GM21447 (cell line): ENCODE data around the gene GATA3.
A peak's percentile ranks its signal among the peaks of the same experiment; 100 is the strongest.

Source experiments
- ATAC-seq: cut with Tn5 transposase; IDR thresholded peaks from one replicate; pipeline ENCODE4 v1.9.1; 2021; ENCODE audit not compliant: unreplicated experiment

GATA3 gene

DNA sequence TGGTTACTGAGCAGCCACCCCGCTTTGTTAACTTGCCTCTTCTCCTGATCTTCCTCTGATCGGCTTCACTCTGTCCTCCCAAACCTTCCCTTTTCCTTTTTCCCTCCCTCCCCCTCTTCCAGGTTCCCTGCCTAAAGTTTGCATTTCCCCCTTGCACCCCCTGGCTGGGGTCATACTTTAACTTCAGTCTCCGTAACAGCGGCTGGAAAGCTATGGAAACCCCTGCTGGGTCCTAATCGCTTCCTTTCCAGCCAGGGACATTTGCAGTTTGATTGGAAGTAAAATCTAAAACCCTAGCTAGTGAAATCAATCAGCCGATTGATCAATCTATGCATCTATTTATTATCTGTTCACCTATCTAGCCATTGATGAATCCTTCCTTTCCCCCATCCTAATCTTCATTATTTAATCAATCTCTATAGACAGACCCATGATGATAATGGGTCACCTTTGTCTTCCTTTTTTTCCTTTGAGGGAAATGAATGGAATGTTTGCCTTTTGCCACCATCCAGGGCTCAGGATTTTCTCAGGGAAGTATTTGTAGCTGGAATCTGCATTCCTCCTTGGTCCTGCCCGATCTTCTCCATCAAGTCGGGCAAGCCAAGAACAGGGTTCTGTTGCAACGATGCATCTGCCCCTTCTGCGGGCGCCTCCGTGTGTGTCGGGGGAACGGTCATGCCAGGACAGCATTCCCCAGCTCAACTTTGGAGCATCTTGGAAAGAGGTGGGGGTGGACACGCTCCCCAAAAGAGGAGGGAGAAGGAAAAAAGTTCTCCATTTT is 8.8 kb downstream of the GATA3 start:
- no peak for ATAC-seq

DNA sequence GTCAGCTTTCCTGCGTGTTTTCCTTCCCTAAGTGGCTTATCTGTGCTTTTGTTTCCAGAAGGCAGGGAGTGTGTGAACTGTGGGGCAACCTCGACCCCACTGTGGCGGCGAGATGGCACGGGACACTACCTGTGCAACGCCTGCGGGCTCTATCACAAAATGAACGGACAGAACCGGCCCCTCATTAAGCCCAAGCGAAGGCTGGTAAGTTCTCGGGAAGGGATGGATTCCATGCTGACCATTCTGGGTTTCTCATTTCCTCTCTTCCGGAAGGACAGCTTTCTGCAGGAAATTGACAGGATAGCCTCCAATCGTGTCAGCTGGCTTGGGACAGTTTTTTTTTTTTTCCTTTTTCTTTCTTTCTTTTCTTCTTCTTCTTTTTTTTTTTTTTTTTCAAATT is 9.4 kb downstream of the GATA3 start:
- no peak for ATAC-seq

DNA sequence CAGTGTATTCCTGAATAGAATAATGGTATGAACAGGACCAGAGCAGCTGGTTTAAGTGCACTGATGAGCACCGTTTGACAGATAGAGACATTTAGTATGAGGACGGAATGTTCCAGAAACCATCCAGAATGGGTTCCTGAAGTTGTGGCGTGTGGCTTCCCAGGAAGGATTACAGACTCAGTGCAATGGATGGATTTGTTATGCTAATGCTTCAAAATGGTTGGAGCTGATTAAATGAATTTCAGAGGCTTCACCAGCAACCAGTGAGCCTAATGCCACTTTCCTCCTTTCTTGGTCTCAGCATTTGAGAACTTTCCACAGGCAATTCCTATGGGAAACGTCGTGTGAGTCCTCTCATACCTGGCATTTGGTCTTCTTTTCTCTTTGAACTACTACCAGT is 9.9 kb downstream of the GATA3 start:
- ATAC-seq = no peak

DNA sequence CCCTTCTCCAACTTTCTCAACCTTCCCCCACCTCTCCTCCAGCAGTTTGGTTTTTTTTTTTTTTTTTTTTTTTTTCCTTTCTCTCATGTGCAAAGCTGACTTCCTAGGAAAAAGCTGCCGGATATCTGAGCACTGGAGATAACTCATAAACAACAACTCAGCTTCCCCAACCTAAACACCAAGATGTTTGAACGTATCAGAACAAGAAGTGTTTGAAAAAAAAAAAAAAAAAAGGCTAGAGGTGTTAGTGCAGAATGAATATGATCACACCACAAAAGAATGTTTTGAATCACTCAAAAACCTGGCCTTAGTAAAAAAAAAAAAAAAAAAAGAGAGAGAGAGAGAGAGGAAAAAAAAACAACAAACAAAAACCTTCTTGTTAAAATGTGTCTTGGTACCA is 11.2 kb downstream of the GATA3 start:
- no peak for ATAC-seq

DNA sequence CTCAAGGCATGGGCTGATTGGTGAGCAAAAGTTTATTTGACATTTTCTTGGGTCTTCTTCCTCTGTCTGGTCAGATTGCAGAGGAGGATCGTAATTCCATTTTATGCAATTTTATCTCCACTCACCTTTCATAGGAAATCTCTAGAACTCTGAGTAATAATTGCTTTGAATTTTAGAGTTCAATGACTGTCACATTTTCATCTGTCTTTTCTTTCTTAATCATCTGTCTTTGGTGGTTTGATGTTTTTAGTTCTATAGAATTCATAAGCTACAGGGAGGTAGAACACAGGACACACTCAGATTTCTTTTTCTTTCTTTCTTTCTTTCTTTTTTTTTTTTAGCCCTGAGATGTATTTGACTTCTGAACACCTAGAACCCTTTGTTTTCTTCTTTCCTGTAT is 11.6 kb downstream of the GATA3 start:
- ATAC-seq = no peak

DNA sequence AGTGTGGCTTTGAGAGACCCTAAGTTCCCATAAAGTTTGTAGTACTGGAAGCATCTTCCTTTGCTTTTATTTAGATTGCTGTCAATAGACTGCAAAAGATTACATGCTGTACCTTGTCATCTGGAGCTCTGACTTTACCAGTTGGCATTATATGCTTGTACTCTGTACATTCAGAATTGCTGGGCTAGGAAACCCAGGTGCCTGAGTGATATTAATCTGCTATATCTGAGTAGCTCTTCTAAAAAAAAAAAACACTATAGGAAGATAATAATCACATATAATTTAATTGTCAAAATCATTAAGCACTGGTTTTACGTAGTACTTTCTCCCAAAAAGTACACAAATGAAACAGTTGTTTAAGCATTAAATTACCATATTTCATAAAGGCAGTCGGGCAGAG is 12.3 kb downstream of the GATA3 start:
- no peak for ATAC-seq

DNA sequence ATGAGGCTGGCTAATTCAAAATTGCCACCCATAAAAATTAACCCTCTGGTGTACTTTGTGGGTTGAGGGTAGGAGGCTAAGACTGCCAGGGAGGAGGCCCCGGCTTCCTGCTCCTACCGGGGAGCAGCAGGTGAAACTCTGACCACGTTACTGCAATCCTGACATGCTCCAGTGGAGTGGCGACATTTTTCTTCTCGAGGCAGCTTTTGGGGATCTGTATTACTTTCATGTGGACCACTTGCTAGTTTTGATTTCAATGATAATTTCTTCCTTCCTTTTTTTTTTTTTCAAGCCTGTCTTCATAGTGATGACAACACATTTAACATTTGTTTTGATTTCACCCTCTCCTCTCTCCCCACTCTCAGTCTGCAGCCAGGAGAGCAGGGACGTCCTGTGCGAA is 14.6 kb downstream of the GATA3 start:
- no peak for ATAC-seq

DNA sequence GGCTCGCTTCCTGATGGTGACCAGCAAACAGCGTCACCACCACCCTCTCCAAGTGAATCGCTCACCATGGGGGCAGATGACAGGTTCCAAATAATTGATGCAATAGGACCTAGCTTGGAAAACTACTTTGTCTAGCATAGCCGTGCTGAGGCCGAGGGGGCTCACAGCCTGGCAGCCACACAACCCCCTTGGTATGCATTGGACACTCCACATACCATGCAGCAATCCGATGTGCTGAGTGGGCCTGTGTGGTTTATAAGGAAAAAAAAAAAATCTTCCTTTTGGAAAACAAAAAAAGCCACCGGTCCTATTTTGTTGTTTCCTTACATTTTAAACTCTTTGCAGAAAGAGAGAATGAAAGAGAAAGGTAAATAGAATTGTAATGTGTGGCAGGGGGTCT is 15.1 kb downstream of the GATA3 start:
- no peak for ATAC-seq

DNA sequence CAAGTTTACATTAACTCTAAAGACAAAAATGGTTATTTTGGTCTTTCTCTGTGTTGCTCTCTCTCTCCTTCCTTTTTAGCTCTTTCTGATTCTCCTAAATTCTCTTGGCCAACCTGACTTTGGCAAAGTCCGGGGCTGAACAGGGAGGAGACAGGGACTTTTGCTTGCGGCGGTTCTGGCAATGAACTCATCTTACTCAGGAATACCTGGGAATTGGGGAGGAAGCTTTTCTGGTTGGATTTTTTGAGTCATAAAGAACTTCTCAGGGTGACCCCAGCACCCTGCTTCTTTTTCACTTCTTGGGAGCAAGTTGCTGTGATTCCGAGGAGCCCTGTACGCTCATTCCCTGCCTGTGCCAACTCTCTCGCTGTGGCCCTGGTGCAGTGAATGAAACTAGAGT is 16.0 kb downstream of the GATA3 start:
- ATAC-seq = no peak

DNA sequence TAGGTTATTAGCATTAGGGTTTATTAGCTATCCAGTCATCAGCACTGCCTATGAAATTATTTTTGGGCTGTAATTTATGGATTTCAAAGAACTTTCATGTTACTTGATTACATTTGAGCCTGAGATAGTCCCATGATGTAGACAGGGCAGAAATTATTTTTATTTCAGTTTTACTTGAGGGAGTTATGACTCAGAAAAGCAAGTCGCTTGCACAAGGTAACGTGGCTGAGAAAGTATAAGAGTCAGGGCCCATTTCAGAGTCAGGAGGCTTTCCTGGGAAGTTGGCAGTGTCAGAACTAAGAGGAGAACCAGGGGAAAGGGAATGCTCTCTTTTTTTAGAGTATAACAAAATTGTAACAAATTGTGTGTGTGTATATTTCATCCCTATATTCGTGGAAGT is 16.5 kb downstream of the GATA3 start:
- ATAC-seq = no peak

DNA sequence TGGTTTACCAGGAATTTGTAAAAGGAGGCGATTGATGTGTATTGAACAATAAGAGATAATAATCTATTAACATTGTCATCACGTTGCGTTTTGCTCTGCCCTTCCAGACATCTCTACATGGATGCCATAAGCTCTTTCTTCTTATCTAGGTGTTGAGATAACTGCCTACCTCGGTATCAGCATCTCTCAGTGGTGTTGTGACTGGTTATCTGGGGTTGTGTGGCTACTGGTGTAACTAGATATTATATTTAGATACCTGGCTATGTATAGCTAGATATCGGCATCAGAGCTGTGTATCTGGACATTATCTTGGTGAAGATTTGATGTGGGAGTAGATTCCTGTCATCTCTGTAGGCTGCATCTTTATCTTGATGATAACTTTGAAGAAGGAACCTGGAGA is 17.2 kb downstream of the GATA3 start:
- ATAC-seq = no peak

DNA sequence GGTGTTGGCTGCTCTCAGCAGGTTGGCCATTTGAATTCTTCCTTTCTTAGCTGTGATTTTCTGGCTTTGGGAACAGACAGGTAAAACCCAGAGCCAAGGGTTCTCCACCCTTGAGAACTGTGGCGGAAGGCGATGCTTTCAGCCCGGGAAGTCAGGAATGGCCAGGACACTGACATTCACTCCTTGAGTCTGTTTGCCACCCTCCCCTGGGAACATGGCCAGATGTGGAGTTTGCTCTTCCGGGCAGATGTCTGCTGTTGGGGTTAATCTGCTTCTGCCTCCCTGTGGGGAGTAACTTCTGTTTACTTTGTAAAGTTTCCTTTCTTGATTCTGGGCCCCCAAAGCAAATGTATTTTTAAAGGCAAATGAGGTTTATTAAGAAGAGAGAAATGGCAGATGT is 17.7 kb downstream of the GATA3 start:
- no peak for ATAC-seq

DNA sequence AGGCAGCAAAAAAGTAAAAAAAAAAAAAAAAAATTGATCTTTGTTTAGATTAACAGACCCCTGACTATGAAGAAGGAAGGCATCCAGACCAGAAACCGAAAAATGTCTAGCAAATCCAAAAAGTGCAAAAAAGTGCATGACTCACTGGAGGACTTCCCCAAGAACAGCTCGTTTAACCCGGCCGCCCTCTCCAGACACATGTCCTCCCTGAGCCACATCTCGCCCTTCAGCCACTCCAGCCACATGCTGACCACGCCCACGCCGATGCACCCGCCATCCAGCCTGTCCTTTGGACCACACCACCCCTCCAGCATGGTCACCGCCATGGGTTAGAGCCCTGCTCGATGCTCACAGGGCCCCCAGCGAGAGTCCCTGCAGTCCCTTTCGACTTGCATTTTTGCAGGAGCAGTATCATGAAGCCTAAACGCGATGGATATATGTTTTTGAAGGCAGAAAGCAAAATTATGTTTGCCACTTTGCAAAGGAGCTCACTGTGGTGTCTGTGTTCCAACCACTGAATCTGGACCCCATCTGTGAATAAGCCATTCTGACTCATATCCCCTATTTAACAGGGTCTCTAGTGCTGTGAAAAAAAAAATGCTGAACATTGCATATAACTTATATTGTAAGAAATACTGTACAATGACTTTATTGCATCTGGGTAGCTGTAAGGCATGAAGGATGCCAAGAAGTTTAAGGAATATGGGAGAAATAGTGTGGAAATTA is 19.4 kb downstream of the GATA3 start:
- ATAC-seq = no peak

DNA sequence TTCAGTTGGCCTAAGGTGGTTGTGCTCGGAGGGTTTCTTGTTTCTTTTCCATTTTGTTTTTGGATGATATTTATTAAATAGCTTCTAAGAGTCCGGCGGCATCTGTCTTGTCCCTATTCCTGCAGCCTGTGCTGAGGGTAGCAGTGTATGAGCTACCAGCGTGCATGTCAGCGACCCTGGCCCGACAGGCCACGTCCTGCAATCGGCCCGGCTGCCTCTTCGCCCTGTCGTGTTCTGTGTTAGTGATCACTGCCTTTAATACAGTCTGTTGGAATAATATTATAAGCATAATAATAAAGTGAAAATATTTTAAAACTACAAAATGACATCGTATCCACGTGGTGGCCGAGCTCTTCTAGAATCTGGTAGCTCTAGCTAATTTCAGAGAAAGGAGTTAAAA is 20.4 kb downstream of the GATA3 start:
- ATAC-seq = no peak

DNA sequence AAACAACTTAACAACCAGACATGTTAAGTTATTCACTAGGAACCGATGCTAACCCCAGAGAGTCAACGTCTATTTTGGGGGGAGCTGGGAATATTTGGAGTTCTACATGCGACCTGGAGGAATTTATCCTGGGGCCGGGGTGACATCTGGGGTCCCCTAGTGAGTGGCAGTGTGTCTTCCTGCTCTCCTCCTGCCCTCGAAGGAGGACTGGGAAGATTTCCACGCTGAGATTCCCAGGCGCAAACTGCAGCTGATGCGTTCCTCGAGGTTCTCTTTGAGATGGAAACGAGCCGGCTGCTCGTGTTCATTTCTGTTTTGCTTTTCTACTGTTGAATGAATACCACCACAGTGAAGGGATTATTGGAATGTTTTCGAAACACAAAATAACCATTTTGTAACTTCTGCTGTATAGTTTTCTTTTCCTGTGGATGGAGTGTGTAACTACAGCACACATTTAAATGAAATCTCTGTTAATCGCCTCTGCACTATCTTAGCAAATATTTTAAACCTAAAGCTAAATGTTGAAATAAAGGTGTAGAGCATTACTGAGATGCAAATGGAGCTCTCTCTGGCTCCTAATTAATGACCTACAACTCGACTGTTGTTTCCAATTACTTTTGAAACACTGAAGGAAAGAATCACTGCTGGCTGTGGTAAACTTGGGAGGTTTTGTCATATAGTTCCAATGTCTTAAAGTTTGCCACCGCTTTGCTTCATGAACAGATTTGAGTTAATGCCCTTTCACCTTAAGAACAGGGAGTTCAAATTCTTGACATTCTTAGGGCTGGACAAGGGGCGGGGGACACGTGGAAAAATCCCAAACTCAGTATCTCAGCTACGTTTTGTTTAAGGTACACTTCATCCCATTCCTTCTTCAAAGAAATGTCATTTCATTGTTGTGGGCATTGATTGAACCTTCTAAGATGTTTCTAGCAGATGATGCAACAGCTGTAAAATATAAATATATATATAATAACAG is 21.1 kb downstream of the GATA3 start:
- no peak for ATAC-seq

DNA sequence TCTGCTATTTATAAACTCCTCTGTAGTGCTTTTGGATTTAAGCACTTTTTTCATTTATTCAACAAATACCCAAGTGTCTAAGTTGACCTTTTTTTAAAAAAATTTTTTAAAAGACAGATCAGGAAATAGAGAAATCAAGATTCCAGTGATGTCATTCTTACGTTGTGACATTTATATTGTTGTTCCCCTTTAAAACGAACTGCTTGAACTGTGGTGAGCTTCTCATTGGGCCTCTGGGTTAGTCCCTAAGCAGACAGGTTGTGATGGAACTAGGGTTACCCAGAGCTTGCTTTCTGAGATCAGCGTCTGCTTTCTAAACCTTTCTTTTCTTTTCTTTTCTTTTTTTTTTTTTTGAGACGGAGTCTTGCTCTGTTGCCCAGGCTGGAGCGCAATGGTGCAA is 22.4 kb downstream of the GATA3 start:
- ATAC-seq = no peak

DNA sequence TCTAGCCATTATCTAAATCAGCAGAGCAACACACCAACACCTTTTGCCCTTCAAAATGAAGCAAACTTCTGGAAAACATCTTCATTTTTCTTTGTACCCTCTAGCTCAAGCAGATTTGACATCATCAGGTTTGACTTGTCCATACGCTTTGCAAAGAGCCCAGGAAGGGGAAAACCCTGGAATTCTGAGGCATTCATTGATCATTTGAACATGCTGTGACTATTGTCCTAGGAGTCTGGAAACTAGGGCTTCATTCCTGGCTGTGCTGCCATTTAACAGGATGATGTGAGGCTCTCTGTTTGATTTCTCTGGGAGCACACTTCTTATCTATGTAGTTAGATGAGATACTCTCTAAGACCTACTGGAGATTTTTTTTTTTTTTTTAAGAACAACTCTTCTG is 23.5 kb downstream of the GATA3 start:
- no peak for ATAC-seq

DNA sequence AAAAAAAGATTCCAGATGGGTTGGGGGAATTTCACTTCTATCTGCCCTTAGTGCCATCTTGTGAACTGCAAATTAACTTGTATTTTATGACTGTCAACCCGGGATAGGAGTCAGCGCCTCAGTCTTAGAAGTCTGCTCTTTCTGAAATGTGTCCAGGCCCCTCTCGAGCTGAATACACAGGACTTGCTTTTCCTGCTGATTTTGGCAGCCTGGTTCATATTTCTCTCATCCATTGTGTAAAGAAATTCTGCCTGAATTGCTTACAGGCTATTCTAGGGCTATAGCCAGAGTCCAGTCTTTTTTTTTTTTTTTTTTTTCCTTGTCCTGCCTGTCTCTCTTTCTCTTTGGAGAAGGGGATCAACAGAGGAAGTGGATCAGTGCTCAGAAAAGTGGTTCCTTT is 24.6 kb downstream of the GATA3 start:
- ATAC-seq = no peak

DNA sequence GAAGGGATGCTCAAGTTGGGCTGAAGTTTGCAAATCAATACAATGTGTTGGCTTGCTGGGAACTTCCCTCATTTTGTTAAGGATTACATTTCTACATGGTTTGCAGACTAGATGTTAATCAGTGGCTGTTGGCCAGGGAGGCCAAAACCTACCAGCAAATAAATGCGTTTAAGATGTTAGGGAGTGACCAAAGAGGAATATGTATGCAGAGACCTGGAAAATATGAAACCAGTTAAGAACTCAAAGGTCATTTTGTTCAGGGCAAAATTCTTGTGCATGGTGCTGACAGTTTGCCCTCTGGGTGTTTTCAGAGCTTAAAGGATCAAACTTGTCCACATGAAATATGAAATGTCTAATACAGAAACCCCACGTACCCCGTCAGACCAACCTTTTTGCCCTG is 30.3 kb downstream of the GATA3 start:
- ATAC-seq = no peak

DNA sequence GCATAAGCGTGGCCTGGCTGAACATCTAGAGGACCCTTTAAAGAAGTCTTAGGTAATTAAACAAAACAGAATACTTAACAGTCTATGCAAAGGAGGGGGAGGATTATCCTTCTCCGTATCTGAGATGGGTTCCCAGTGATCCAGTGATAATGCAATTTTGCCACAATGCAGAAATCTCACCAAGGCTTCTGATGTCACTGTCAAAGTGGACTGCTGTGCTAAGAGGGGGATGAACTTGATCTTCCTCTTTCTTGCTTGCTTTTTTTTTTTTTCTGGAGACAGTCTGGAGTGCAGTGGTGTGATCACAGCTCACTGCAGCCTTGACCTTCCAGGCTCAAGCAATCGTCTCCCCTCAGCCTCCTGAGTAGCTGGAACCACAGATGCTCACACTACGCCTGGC is 30.8 kb downstream of the GATA3 start:
- ATAC-seq = no peak

DNA sequence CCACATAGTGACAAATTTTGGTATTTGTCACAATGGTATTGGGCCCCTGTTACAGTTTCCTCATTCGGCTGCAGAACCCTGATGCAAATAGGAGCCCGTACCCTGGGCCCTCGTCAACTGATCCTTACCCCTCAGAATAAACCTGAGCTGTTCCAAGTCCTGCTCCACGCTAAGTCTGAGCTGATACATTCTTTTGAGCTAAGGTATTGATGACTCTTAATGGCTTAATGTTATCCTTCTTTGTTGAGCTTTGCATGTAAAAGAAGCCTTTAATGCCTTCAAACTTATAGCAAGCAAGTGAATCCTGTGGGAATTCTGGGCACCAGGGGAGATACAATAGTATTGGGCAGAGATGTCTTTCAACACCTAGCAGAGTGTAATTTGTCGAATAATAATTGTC is 31.8 kb downstream of the GATA3 start:
- no peak for ATAC-seq

DNA sequence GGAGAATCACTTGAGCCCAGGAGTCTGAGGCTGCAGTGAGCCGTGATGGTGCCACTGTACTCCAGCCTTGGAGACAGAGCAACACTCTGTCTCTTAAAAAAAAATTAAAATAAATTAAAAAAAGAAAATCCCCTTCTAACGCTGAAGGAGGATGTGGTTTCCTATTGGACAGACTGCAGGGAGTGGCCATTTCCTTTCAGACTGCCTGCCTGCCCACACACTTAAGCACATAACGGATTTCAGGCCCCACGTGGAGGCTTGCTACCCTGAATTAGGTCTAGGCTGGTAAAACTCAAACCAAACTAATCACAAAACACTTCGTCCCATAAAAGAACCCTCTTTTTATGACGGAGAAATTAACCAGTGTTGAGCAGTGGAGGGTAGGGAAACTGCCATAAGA is 34.0 kb downstream of the GATA3 start:
- peak; percentile 62 for ATAC-seq
